Skin epidermis (tissue), 12 donors: Measurements from ENCODE around the gene DNAH17.

ENCODE experiments used
- H3K27ac ChIP-seq, 21 experiments: fragments of 200-600 bp; sonication (generic) in 11 of 21; one replicate each; pipeline ENCODE4 v1.5.0; 2020; ENCODE audit warnings: mild to moderate bottlenecking in 3 of 21, inconsistent platforms in 2 of 21, moderate library complexity in 2 of 21
- H3K4me3 ChIP-seq, 7 experiments: fragments of 200-600 bp; sonication (generic) in 2 of 7; one replicate each; pipeline ENCODE4 v1.5.0; 2020; ENCODE audit warnings: inconsistent platforms in 2 of 7, mild to moderate bottlenecking in 2 of 7, moderate library complexity in 1 of 7

The DNAH17 gene

GRCh38 chr17:78442648-78443218, 134.5 kb downstream of the DNAH17 start:
- Histone ChIP-seq H3K27ac (peak overlapping the region in 1 of 21 experiments; percentile 38), H3K4me3 (no peak overlapping the region)

DNA sequence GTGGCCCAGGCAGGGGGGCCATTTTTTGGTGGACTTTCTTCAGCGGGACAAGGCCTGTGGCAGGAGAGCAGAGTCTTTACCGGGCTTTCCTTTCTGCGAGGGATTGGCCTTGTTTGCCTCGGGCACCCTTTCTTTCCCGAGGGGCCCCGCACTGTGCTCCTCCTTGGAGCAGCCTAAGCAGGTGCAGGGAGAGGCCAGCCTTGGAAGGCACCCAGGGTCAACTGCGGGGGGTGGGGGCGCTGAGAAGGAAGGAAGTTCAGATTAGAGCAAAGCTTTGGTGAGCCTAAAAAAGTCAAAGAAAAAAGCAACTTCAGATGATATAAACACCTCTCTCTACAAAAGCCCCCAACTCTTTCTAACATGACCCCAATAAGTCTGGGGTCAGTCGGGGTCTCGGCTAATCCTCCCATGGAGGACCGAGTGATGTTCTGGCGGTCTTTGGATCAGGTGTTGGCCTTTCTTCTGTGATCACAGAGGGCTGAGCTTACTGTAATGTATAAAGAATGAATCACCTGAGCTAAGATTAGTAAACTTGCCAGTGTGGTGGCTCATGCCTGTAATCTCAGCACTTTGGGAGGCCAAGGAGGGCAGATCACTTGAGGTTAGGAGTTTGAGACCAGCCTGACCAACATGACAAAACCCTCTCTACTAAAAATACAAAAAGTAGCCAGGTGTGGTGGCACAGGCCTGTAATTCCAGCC, 135.8 kb downstream of the DNAH17 start:
- Histone ChIP-seq H3K27ac (no peak overlapping the region), H3K4me3 (no peak overlapping the region)

DNA sequence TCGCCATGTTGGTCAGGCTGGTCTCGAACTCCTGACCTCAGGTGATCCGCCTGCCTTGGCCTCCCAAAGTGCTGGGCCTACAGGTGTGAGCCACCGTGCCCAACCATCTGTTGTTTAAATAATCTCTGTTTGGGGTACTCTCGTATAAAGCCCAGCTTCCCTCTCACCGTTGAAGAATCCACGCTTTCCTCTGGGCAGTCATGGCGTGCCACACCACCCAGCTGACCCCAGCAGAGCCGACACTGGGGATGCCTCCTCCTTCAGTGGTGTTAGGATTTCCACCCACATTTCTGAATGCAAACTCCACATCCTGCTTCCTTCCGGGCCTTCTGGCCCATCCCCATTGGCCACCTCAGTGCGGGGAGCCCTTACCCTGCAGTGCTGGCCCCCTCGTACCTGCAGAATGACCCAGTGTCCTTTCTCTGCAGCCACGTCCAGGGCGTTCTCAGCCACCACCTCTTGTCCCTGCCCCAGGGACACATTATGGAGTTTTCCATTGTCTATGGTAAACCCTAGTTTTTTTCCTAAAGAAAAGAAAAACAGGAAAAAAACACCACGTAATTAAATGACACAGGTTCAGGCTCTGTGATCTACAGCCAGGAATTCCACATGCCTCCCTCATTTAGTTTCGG, 138.4 kb downstream of the DNAH17 start:
- H3K27ac ChIP-seq, result no peak overlapping the region
- H3K4me3 ChIP-seq, result no peak overlapping the region

- no peak overlapping the region for H3K27ac ChIP-seq
- no peak overlapping the region for H3K4me3 ChIP-seq
Observed at GRCh38 chr17:78438271-78438691, 138.9 kb downstream of the DNAH17 start.

DNA sequence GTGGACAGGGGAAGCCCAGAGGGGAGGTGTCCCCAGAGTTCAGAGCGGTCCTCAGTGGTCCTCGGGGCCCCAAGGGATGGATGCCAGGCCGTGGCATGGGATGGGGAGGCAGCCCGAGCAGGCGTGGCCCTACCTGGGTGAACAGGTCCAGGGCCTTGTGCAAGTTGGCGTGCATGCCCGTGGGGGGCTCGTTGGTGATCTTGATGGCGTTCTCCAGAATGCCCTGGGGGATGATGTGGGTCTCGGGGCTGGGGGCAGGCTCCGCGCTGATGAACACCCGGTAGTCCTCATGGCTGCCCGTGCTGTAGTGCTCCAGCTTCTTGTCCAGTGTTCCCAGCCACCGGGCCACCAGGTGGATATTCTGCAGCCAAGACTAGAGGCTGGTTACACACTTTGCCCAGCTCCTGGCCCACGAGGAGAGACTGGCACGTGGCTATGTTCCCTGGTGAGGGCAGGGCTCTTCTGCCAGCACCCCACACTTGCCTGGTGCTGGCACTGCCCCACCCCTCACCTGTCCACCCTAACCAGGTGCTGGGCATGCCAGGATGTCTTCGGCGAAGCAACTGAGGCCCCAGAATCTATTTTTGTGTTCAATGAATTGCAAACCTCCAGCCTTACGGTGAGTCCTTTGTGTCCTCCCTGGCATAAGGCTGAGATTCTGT, 139.6 kb downstream of the DNAH17 start:
- no peak overlapping the region for H3K4me3 ChIP-seq
- H3K27ac ChIP-seq, result no peak overlapping the region

DNA sequence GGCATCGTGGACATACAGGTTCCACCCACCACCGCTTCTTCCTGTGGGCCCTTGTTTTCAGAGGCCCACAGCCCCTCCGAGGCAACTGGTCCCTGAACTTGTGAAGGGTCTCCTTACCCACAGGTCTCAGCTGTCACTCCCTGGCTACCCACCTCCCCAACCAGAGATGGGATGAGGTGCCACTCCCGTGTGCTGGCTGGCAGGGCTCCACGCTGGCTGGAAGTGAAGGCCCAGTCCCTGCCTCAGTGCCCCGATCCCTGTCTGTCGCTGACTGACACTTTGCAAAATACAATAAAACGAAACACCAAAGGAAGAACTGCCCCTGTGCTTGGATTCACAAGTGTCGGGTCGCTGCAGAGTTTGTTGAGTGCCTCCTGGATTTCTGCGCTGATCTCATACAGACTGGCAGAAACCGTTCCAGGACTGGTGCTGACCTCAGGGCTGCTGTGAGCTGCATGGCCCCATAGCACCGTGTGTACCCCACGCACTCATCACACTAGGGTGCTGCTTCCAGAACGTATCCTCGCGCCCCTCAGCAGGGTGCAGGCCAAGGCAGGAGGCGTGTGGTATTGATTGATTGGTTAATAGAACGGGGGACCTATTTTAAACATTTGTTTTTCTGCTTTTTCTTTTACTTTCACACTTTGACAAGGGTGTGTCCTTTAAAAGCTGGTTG, 141.7 kb downstream of the DNAH17 start:
- no peak overlapping the region for H3K4me3 ChIP-seq
- no peak overlapping the region for H3K27ac ChIP-seq

GRCh38 chr17:78434455-78435329, 142.5 kb downstream of the DNAH17 start:
- no peak overlapping the region for H3K27ac ChIP-seq
- H3K4me3 ChIP-seq, result no peak overlapping the region

- Histone ChIP-seq H3K27ac (no peak overlapping the region), H3K4me3 (no peak overlapping the region)
Observed at GRCh38 chr17:78433780-78434335, 143.3 kb downstream of the DNAH17 start.

- H3K27ac ChIP-seq, result no peak overlapping the region
Observed at GRCh38 chr17:78433013-78433727, 144.0 kb downstream of the DNAH17 start.

GRCh38 chr17:78432226-78433012, 144.8 kb downstream of the DNAH17 start:
- no peak overlapping the region for H3K27ac ChIP-seq
- H3K4me3 ChIP-seq, result no peak overlapping the region

More at GRCh38 chr17:78433013-78433727, 144.0 kb downstream of the DNAH17 start:
- no peak overlapping the region for H3K4me3 ChIP-seq

DNA sequence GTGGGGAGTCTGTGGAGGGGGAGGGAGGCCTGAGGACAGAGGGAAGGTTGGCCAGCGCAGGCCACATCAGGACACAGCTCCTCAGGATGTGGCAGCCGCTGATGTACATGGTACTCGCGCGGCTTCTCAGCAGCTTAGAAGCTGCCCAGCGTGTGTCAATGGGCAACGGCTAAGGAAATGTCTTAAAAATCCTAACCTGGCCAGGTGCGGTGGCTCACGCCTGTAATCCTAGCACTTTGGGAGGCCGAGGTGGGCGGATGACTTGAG, 145.6 kb downstream of the DNAH17 start:
- H3K4me3 ChIP-seq, result no peak overlapping the region

DNA sequence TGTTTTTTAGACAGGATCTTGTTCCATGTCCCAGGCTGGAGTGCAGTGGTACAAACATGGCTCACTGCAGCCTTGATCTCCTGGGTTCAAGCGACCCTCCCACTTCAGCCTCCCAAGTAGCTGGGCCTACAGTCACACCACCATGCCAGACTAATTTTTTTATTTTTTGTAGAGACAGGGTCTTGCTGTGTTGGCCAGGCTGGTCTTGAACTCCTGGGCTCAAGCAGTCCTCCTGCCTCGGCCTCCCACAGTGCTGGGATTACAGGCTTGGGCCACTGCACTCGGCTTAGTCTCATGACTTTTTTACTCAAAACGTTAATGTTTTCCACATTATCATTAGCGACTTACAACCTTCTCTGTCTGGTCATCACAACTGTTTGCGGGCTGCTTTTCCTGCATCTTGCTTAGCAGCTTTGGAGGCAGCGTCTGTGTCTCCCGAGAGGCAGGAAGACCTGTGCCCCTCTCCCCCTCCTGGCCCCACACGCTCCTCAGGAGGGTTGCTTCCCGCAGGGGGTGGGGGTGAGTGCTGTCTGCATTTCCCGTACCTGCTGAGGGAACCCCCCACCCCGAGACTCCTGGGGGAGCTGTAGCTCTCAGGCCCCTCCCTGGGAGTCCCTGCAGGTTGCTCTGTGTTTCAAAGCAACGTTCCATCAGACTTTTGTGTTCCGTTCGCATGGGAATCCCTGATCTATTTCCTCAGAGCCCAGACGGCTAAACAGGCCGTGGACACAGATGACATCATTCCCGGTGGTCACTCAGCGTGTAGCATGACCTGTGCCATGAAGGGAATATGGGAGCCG, 146.1 kb downstream of the DNAH17 start:
- Histone ChIP-seq H3K27ac (no peak overlapping the region), H3K4me3 (no peak overlapping the region)

More for the DNA sequence above, 145.6 kb downstream of the DNAH17 start:
- no peak overlapping the region for H3K27ac ChIP-seq

DNA sequence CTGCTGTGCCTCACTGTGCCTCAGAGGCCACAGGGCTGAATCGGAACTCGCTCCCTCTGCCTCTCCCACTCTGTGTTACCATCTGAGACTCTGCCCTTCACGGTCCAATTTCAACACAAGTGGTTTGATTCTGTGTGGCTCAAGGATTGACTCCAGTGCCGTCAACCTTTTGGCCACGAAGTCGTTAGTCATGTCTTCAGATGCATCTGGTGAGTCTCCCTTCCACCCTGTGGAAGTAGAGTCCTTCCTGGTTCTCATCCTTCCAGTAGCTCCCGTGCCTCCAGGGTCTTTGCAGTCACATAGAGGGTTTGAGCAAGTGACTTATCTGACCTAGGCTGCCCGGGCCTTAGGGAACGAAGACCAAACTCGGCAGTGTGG, 147.6 kb downstream of the DNAH17 start:
- H3K27ac ChIP-seq, result no peak overlapping the region
- H3K4me3 ChIP-seq, result no peak overlapping the region

DNA sequence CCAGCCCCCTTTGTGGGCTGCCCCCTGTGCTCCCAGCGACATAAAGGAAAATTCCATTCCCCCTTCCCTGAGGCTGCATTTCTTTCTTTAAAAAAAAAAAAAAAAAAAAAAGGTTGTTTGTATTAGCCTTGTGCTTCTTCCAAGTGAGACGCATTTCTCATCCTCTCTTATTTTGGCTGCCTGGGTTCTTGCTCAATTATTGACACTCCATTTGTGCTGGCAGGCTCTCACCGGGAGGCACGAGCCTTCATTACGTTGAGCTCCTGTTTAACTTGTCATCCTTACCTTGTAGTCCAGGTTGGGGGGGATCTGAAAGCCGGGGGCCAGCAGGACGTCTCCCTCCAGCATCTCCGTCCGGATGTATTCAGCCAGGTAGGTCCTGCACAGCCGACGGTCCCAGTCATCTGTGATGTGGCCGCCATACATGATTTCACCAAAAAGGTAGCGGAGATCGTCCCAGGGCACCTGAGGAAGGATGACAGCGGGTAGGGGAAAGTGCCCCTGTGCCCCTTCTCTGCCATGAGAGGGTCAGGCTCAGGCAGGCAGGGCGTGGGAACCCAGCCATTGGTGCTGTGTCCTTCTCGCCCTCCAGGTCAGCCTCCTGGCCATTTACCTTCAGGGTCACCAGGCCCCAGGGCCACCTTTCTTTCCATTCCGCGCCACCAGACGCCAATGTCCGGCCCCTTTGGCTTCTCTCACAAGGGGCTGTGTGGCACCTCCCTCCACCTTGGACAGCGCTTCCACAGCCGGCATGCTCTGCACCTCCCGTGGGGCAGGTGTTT, 148.2 kb downstream of the DNAH17 start:
- Histone ChIP-seq H3K4me3 (no peak overlapping the region), H3K27ac (no peak overlapping the region)

DNA sequence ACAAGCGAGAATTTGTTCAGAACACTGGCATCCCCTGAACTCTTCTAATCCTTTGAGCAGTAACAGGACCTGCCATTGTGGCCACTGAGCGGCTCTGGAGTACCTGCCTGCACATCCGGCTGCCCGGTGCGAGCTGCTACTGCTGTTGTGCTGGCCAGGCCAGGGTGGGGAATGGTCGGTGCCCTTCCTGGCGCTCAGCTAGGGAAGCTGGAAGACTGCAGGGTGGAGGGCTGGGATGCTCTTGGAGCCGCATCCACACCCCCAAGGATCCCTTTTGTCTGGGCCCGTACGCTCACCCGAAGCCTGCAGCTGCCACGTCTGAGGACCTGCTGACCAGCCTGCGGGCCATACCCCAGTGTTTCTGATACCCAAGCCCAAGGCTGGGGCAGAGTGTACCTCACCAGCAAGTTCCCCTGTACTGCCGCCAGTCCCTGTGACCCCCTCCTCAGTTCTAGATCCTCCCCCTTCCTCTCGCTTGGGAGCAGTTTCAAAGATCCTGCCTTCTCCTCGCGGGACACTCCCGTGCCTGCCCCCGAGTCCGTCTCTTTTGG, 149.1 kb downstream of the DNAH17 start:
- Histone ChIP-seq H3K27ac (no peak overlapping the region), H3K4me3 (no peak overlapping the region)

GRCh38 chr17:78427140-78427539, 150.1 kb downstream of the DNAH17 start:
- Histone ChIP-seq H3K4me3 (no peak overlapping the region), H3K27ac (no peak overlapping the region)
